ENCODE measurements around the gene FOXS1.

The FOXS1 gene

GRCh38 chr20:31835977-31836852 lies 9.2 kb downstream of the FOXS1 start:
- no peak overlapping the region for H3K27ac ChIP-seq (ENCODE audit: low read depth, low read length)

GRCh38 chr20:31835554-31835953 lies 9.8 kb downstream of the FOXS1 start:
- no peaks in the 10 kb centered on the region for H3K36me3 ChIP-seq (ENCODE audit: control insufficient read depth, low read length)
- no peak overlapping the region for H3K4me3 ChIP-seq (ENCODE audit: low read length)
- H3K27ac ChIP-seq (ENCODE audit: low read depth, low read length) = no peak overlapping the region
- TF ChIP-seq EZH2phosphoT487 (IDR thresholded peaks at IDR 0.05; ENCODE audit: borderline replicate concordance, low read length) (no peak), CTCF (IDR thresholded peaks at IDR 0.05; ENCODE audit: low read depth, low read length, poor library complexity, severe bottlenecking) (no peak)
- H3K79me2 ChIP-seq (ENCODE audit: control insufficient read depth, low read length) = no peaks in the 10 kb centered on the region
- H3K9me3 ChIP-seq (ENCODE audit: control insufficient read depth, insufficient read depth, low read length) = no peaks in the 10 kb centered on the region
- H4K20me1 ChIP-seq (ENCODE audit: control insufficient read depth, insufficient read depth, low read depth, low read length) = no peaks in the 10 kb centered on the region
- no peaks in the 10 kb centered on the region for H3K9me2 ChIP-seq (replicated peaks; ENCODE audit: control insufficient read depth, low read length)
- H3K4me1 ChIP-seq (ENCODE audit: control insufficient read depth, low read length) = no peaks in the 10 kb centered on the region
- no peaks in the 10 kb centered on the region for H3F3A ChIP-seq (ENCODE audit: control insufficient read depth, insufficient read depth)
- H3K4me2 ChIP-seq (ENCODE audit: low read length) = no peak overlapping the region
- peaks cover 6% of the 10 kb centered on the region; the same call in 1 of the 2 replicates for H3K27me3 ChIP-seq (ENCODE audit: control insufficient read depth, low read length)

More at GRCh38 chr20:31835977-31836852, 9.2 kb downstream of the FOXS1 start:
- H3K4me3 ChIP-seq (ENCODE audit: low read length) = no peak overlapping the region
- no peaks in the 10 kb centered on the region for H3K4me1 ChIP-seq (ENCODE audit: control insufficient read depth, low read length)
- TF ChIP-seq EZH2phosphoT487 (IDR thresholded peaks at IDR 0.05; ENCODE audit: borderline replicate concordance, low read length) (no peak), CTCF (IDR thresholded peaks at IDR 0.05; ENCODE audit: low read depth, low read length, poor library complexity, severe bottlenecking) (no peak)
- no peaks in the 10 kb centered on the region for H3K9me3 ChIP-seq (ENCODE audit: control insufficient read depth, insufficient read depth, low read length)
- no peaks in the 10 kb centered on the region for H3K36me3 ChIP-seq (ENCODE audit: control insufficient read depth, low read length)
- H4K20me1 ChIP-seq (ENCODE audit: control insufficient read depth, insufficient read depth, low read depth, low read length) = no peaks in the 10 kb centered on the region
- no peak overlapping the region for H3K4me2 ChIP-seq (ENCODE audit: low read length)
- no peaks in the 10 kb centered on the region for H3F3A ChIP-seq (ENCODE audit: control insufficient read depth, insufficient read depth)
- no peaks in the 10 kb centered on the region for H3K79me2 ChIP-seq (ENCODE audit: control insufficient read depth, low read length)
- no peaks in the 10 kb centered on the region for H3K9me2 ChIP-seq (replicated peaks; ENCODE audit: control insufficient read depth, low read length)
- peaks cover 9% of the 10 kb centered on the region; the same call in 1 of the 2 replicates for H3K27me3 ChIP-seq (ENCODE audit: control insufficient read depth, low read length)

- Histone ChIP-seq H3K4me3 (ENCODE audit: low read length) (no peak overlapping the region), H3K79me2 (ENCODE audit: control insufficient read depth, low read length) (no peaks in the 10 kb centered on the region), H3K27me3 (ENCODE audit: control insufficient read depth, low read length) (peaks cover 6% of the 10 kb centered on the region; the same call in 1 of the 2 replicates), H3F3A (ENCODE audit: control insufficient read depth, insufficient read depth) (no peaks in the 10 kb centered on the region), H3K9me3 (ENCODE audit: control insufficient read depth, insufficient read depth, low read length) (no peaks in the 10 kb centered on the region), H3K4me2 (ENCODE audit: low read length) (no peak overlapping the region), H4K20me1 (ENCODE audit: control insufficient read depth, insufficient read depth, low read depth, low read length) (no peaks in the 10 kb centered on the region), H3K36me3 (ENCODE audit: control insufficient read depth, low read length) (no peaks in the 10 kb centered on the region), H3K27ac (ENCODE audit: low read depth, low read length) (no peak overlapping the region), H3K9me2 (replicated peaks; ENCODE audit: control insufficient read depth, low read length) (no peaks in the 10 kb centered on the region), H3K4me1 (ENCODE audit: control insufficient read depth, low read length) (no peaks in the 10 kb centered on the region)
- TF ChIP-seq CTCF (IDR thresholded peaks at IDR 0.05; ENCODE audit: low read depth, low read length, poor library complexity, severe bottlenecking) (no peak), EZH2phosphoT487 (IDR thresholded peaks at IDR 0.05; ENCODE audit: borderline replicate concordance, low read length) (no peak)
These were observed 11.4 kb downstream of the FOXS1 start for GRCh38 chr20:31833931-31834521.
